Ishikawa (cell line): Measurements from ENCODE around the gene RELT.

Experiments used
- CEBPB ChIP-seq: IDR thresholded peaks from 2 replicates; pipeline ENCODE4 v1.6.1; 2012
- CREB1 ChIP-seq: IDR thresholded peaks from 2 replicates; pipeline ENCODE4 v1.6.1; 2012; ENCODE audit warnings: low read depth
- EGR1 ChIP-seq: IDR thresholded peaks from 2 replicates; pipeline ENCODE4 v1.6.1; 2012
- EP300 ChIP-seq: IDR thresholded peaks from 2 replicates; pipeline ENCODE4 v1.6.1; 2012; ENCODE audit warnings: borderline replicate concordance
- FOXM1 ChIP-seq: IDR thresholded peaks from 2 replicates; pipeline ENCODE4 v1.6.1; 2012; ENCODE audit warnings: low read depth, borderline replicate concordance
- NFIC ChIP-seq: IDR thresholded peaks from 2 replicates; pipeline ENCODE4 v1.6.1; 2012
- RAD21 ChIP-seq: IDR thresholded peaks from 2 replicates; pipeline ENCODE4 v1.6.1; 2012; ENCODE audit warnings: low read depth
- TCF12 ChIP-seq: IDR thresholded peaks from 2 replicates; pipeline ENCODE4 v1.6.1; 2012; ENCODE audit warnings: low read depth
- TEAD4 ChIP-seq: IDR thresholded peaks from 2 replicates; pipeline ENCODE4 v1.6.1; 2012
- YY1 ChIP-seq: IDR thresholded peaks from 2 replicates; pipeline ENCODE4 v1.6.1; 2012; ENCODE audit warnings: low read depth
- ZBTB7A ChIP-seq: IDR thresholded peaks from 2 replicates; pipeline ENCODE4 v1.6.1; 2012; ENCODE audit warnings: low read depth
- TF ChIP-seq, protein P1 (sequence below): IDR thresholded peaks from 2 replicates; pipeline ENCODE4 v1.6.1; 2012
- TF ChIP-seq, protein P2 (sequence below): IDR thresholded peaks from 2 replicates; pipeline ENCODE4 v1.6.1; 2012; ENCODE audit warnings: low read depth, mild to moderate bottlenecking
- TF ChIP-seq, protein P3 (sequence below): IDR thresholded peaks from 2 replicates; pipeline ENCODE4 v1.6.1; 2012

Gene RELT

GRCh38 chr11:73331138-73331916, 44.9 kb upstream of the RELT start:
- TF ChIP-seq, protein P1, sequence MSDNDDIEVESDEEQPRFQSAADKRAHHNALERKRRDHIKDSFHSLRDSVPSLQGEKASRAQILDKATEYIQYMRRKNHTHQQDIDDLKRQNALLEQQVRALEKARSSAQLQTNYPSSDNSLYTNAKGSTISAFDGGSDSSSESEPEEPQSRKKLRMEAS, result no peak
- peak; percentile 84 for TF ChIP-seq TEAD4

- no peak for TF ChIP-seq CEBPB
- TF ChIP-seq TCF12, result no peak
- TF ChIP-seq, protein P2, sequence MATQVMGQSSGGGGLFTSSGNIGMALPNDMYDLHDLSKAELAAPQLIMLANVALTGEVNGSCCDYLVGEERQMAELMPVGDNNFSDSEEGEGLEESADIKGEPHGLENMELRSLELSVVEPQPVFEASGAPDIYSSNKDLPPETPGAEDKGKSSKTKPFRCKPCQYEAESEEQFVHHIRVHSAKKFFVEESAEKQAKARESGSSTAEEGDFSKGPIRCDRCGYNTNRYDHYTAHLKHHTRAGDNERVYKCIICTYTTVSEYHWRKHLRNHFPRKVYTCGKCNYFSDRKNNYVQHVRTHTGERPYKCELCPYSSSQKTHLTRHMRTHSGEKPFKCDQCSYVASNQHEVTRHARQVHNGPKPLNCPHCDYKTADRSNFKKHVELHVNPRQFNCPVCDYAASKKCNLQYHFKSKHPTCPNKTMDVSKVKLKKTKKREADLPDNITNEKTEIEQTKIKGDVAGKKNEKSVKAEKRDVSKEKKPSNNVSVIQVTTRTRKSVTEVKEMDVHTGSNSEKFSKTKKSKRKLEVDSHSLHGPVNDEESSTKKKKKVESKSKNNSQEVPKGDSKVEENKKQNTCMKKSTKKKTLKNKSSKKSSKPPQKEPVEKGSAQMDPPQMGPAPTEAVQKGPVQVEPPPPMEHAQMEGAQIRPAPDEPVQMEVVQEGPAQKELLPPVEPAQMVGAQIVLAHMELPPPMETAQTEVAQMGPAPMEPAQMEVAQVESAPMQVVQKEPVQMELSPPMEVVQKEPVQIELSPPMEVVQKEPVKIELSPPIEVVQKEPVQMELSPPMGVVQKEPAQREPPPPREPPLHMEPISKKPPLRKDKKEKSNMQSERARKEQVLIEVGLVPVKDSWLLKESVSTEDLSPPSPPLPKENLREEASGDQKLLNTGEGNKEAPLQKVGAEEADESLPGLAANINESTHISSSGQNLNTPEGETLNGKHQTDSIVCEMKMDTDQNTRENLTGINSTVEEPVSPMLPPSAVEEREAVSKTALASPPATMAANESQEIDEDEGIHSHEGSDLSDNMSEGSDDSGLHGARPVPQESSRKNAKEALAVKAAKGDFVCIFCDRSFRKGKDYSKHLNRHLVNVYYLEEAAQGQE, result no peak
- TF ChIP-seq ZBTB7A, result no peak
- no peak for TF ChIP-seq CREB1
- TF ChIP-seq, protein P1, result no peak
- TF ChIP-seq FOXM1, result no peak
- TF ChIP-seq EGR1, result no peak
- TF ChIP-seq, protein P3, sequence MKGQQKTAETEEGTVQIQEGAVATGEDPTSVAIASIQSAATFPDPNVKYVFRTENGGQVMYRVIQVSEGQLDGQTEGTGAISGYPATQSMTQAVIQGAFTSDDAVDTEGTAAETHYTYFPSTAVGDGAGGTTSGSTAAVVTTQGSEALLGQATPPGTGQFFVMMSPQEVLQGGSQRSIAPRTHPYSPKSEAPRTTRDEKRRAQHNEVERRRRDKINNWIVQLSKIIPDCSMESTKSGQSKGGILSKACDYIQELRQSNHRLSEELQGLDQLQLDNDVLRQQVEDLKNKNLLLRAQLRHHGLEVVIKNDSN, result no peak
Measured at GRCh38 chr11:73333173-73333572, 43.0 kb upstream of the RELT start.

DNA sequence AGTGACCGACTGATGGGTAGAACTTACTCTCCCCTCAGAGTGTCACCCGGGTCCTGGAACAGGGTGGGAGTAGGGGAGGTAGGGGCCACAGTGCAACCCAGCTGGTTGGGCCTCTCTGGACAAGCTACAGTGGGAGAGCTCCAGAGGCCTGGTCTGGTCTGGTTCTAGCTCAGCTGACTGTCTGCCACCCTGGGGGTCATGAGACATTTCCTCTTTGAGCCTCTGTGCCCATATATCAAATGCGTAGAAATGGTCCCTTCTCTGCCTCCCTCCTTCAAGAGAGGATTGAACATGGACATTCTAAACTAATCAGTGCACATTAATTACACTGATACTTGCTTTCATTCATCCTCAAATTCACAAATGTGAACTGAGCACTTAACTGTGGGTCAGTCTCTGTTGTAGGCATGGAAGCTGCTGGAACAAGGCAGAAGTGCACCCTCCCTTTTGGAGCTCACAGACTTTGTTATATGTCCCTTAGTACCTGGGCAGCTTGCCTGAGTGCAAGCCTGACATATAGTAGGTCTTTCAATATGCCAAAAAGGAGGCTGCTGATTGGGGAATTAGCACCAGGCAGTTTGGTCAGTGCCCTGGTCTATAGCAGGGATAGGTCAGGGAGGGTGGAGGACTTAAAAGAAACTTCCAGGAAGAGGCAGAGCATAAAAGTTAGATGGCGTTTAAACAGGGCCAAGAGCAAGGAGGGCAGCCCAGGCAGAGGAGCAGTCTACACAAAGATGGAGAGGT, 42.4 kb upstream of the RELT start:
- TF ChIP-seq, protein P3, result no peak
- TF ChIP-seq YY1 (no peak), CEBPB (no peak), TEAD4 (no peak), EGR1 (no peak), CREB1 (no peak), TCF12 (no peak)

GRCh38 chr11:73334384-73335203, 41.6 kb upstream of the RELT start:
- TF ChIP-seq, protein P1, result 0 out of 2 replicates have a peak, but pooled peaks have one; percentile 28
- TF ChIP-seq TCF12, result peak; percentile 62
- no peak for TF ChIP-seq TEAD4
- TF ChIP-seq EP300, result peak; percentile 57; the same call in 1 of the 2 replicates
- TF ChIP-seq RAD21, result no peak
- peak; percentile 87 for TF ChIP-seq NFIC
- TF ChIP-seq, protein P3, result peak; percentile 59
- no peak for TF ChIP-seq CEBPB
- TF ChIP-seq CREB1, result no peak
- TF ChIP-seq ZBTB7A, result peak; percentile 44; the same call in 1 of the 2 replicates

GRCh38 chr11:73335204-73335923, 40.8 kb upstream of the RELT start:
- TF ChIP-seq RAD21, result peak; percentile 95
- TF ChIP-seq, protein P2, result no peak
- TF ChIP-seq, protein P1, result peak; percentile 45; the same call in 1 of the 2 replicates
